Astrocyte (in vitro differentiated cells and primary cell): Measurements from ENCODE around the gene CACNA1E. TPM values are rescaled to one million over a fixed set of nuclear protein-coding genes. Genes with fewer than 3 reads are reported as not detected.

ENCODE experiments used
- DNase-seq: peaks from one replicate; pipeline ENCODE4 v3.0.0-alpha.2; 2010; ENCODE audit warnings: low read depth
- FAIRE-seq: peaks from 2 replicates; lab custom pipeline; 2011; peaks lifted over from hg19 to GRCh38; lab: Jason Lieb, UNC
- H2AFZ ChIP-seq: 2 replicates; pipeline ENCODE4 v1.6.0; 2012; ENCODE audit warnings: low read depth, low read length, inconsistent platforms
- H3K27ac ChIP-seq: 2 replicates; pipeline ENCODE4 v1.5.1; 2011; ENCODE audit warnings: low read depth, low read length, inconsistent platforms
- H3K27me3 ChIP-seq: 2 replicates; pipeline ENCODE4 v1.6.0; 2011; ENCODE audit warnings: low read length, inconsistent platforms; ENCODE audit not compliant: insufficient read depth
- H3K36me3 ChIP-seq: 2 replicates; pipeline ENCODE4 v1.5.1; 2011; ENCODE audit warnings: low read length, inconsistent platforms; ENCODE audit not compliant: insufficient read depth
- H3K4me1 ChIP-seq: 2 replicates; pipeline ENCODE4 v1.5.1; 2011; ENCODE audit warnings: low read length, inconsistent platforms; ENCODE audit not compliant: insufficient read depth
- H3K4me2 ChIP-seq: 2 replicates; pipeline ENCODE4 v1.6.0; 2012; ENCODE audit warnings: low read length, inconsistent platforms
- H3K4me3 ChIP-seq: 2 replicates; pipeline ENCODE4 v1.5.1; 2011; ENCODE audit warnings: low read depth, mild to moderate bottlenecking, low read length, inconsistent platforms; ENCODE audit not compliant: insufficient read depth
- H3K79me2 ChIP-seq: 2 replicates; pipeline ENCODE4 v1.6.0; 2012; ENCODE audit warnings: mild to moderate bottlenecking, low read length, inconsistent platforms; ENCODE audit not compliant: insufficient read depth
- H3K9ac ChIP-seq: 2 replicates; pipeline ENCODE4 v1.6.0; 2012; ENCODE audit warnings: mild to moderate bottlenecking, low read length, inconsistent platforms
- H3K9me3 ChIP-seq: 2 replicates; pipeline ENCODE4 v1.5.1; 2012; ENCODE audit warnings: low read depth, mild to moderate bottlenecking, low read length, inconsistent platforms; ENCODE audit not compliant: insufficient read depth
- H4K20me1 ChIP-seq: 2 replicates; pipeline ENCODE4 v1.6.0; 2012; ENCODE audit warnings: low read length, inconsistent platforms; ENCODE audit not compliant: insufficient read depth
- H3K27ac Mint-ChIP-seq: one replicate; pipeline ENCODE4 v1.8.0; 2021; ENCODE audit warnings: mild to moderate bottlenecking, mixed read lengths; ENCODE audit not compliant: unreplicated experiment
- H3K27me3 Mint-ChIP-seq: one replicate; pipeline ENCODE4 v1.8.0; 2021; ENCODE audit warnings: low read depth, mixed read lengths; ENCODE audit not compliant: unreplicated experiment
- H3K36me3 Mint-ChIP-seq: one replicate; pipeline ENCODE4 v1.8.0; 2021; ENCODE audit warnings: low read depth, mixed read lengths; ENCODE audit not compliant: unreplicated experiment
- H3K4me1 Mint-ChIP-seq: one replicate; pipeline ENCODE4 v1.8.0; 2021; ENCODE audit warnings: low read depth, mixed read lengths; ENCODE audit not compliant: unreplicated experiment
- H3K4me3 Mint-ChIP-seq: one replicate; pipeline ENCODE4 v1.8.0; 2021; ENCODE audit warnings: mild to moderate bottlenecking, moderate library complexity, mixed read lengths; ENCODE audit not compliant: unreplicated experiment
- H3K9me3 Mint-ChIP-seq: one replicate; pipeline ENCODE4 v1.8.0; 2021; ENCODE audit warnings: mild to moderate bottlenecking, mixed read lengths; ENCODE audit not compliant: unreplicated experiment
- CTCF ChIP-seq: IDR thresholded peaks from 2 replicates; pipeline ENCODE4 v1.5.1; 2011; ENCODE audit warnings: low read depth, mild to moderate bottlenecking, inconsistent platforms, low read length, moderate library complexity; ENCODE audit not compliant: insufficient read depth
- EZH2 ChIP-seq: IDR thresholded peaks from 2 replicates; pipeline ENCODE4 v1.6.1; 2012; ENCODE audit warnings: mild to moderate bottlenecking, low read length, inconsistent platforms; ENCODE audit not compliant: insufficient read depth
- total RNA-seq: library from RNA; stranded (reverse); gene quantifications from 2 replicates; pipeline ENCODE4 v1.2.1, GENCODE V29; 2021

Gene CACNA1E
- total RNA-seq, 1 donor from 2014 or later, result 0.07 TPM

GRCh38 chr1:181531951-181532600, 48.8 kb downstream of the CACNA1E start:
- Mint-ChIP-seq H3K27me3 (peaks cover 4% of the 10 kb centered on the region), H3K9me3 (peaks cover 12% of the 10 kb centered on the region), H3K4me1 (no peaks in the 10 kb centered on the region), H3K36me3 (peaks cover 4% of the 10 kb centered on the region), H3K4me3 (no peak overlapping the region), H3K27ac (no peak overlapping the region)
- Histone ChIP-seq H3K9ac (no peak overlapping the region), H3K79me2 (no peaks in the 10 kb centered on the region), H3K27me3 (no peaks in the 10 kb centered on the region), H3K4me1 (no peaks in the 10 kb centered on the region), H3K4me3 (no peak overlapping the region), H3K9me3 (no peaks in the 10 kb centered on the region), H4K20me1 (no peaks in the 10 kb centered on the region), H3K36me3 (no peaks in the 10 kb centered on the region), H2AFZ (no peak overlapping the region), H3K27ac (no peak overlapping the region), H3K4me2 (no peak overlapping the region)
- FAIRE-seq (no peak), DNase-seq (no peak)
- no peak for TF ChIP-seq EZH2
- no peak for TF ChIP-seq CTCF

- TF ChIP-seq CTCF (no peak), EZH2 (no peak)
Measured at GRCh38 chr1:181538836-181539235, 55.5 kb downstream of the CACNA1E start.

GRCh38 chr1:181541458-181541857, 58.1 kb downstream of the CACNA1E start:
- Histone ChIP-seq H3K79me2 (no peaks in the 10 kb centered on the region), H3K4me3 (no peak overlapping the region), H3K4me1 (no peaks in the 10 kb centered on the region), H3K9ac (no peak overlapping the region), H3K9me3 (no peaks in the 10 kb centered on the region), H3K4me2 (no peak overlapping the region), H3K27me3 (no peaks in the 10 kb centered on the region), H3K36me3 (no peaks in the 10 kb centered on the region), H2AFZ (no peak overlapping the region), H4K20me1 (no peaks in the 10 kb centered on the region), H3K27ac (no peak overlapping the region)
- no peaks in the 10 kb centered on the region for H3K36me3 Mint-ChIP-seq
- DNase-seq (no peak), FAIRE-seq (no peak)
- no peak overlapping the region for H3K4me3 Mint-ChIP-seq
- no peak for TF ChIP-seq CTCF
- no peak for TF ChIP-seq EZH2
- H3K4me1 Mint-ChIP-seq, result peaks cover 17% of the 10 kb centered on the region
- H3K27ac Mint-ChIP-seq, result no peak overlapping the region
- H3K9me3 Mint-ChIP-seq, result no peaks in the 10 kb centered on the region
- peaks cover 12% of the 10 kb centered on the region for H3K27me3 Mint-ChIP-seq

More at GRCh38 chr1:181538836-181539235, 55.5 kb downstream of the CACNA1E start:
- Histone ChIP-seq H3K9me3 (no peaks in the 10 kb centered on the region), H3K4me1 (no peaks in the 10 kb centered on the region), H3K27me3 (no peaks in the 10 kb centered on the region), H3K4me3 (no peak overlapping the region), H3K79me2 (no peaks in the 10 kb centered on the region), H3K27ac (no peak overlapping the region), H3K36me3 (no peaks in the 10 kb centered on the region), H3K9ac (no peak overlapping the region), H3K4me2 (no peak overlapping the region), H4K20me1 (no peaks in the 10 kb centered on the region), H2AFZ (no peak overlapping the region)
- FAIRE-seq, result no peak
- Mint-ChIP-seq H3K4me3 (no peak overlapping the region), H3K9me3 (no peaks in the 10 kb centered on the region), H3K4me1 (peaks cover 7% of the 10 kb centered on the region), H3K27ac (no peak overlapping the region), H3K27me3 (peaks cover 4% of the 10 kb centered on the region), H3K36me3 (no peaks in the 10 kb centered on the region)
- no peak for DNase-seq
